ENCODE measurements around the gene RAPGEF4.

DNA sequence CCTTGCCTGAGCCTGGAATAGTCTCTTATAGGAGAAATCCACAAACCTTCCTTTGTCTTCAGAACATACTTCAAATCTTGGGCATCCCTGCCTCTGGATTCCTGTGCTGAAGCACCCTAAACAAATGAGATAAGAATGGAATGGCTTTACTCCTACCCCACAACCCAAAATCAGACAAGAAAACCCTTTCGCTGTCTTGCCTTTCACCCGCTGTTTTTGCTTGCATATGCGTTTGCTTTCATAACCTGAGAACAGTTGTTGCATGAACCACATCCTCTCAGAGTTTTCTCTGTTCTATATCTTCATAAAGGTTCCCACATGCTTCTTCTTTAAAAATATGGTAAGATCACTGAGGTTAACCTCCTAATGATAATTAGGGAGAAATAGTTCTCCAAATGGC is 207.9 kb downstream of the RAPGEF4 start:
- no peak for TF ChIP-seq POLR2A (IDR thresholded peaks at IDR 0.05)
- TF ChIP-seq, protein P1, sequence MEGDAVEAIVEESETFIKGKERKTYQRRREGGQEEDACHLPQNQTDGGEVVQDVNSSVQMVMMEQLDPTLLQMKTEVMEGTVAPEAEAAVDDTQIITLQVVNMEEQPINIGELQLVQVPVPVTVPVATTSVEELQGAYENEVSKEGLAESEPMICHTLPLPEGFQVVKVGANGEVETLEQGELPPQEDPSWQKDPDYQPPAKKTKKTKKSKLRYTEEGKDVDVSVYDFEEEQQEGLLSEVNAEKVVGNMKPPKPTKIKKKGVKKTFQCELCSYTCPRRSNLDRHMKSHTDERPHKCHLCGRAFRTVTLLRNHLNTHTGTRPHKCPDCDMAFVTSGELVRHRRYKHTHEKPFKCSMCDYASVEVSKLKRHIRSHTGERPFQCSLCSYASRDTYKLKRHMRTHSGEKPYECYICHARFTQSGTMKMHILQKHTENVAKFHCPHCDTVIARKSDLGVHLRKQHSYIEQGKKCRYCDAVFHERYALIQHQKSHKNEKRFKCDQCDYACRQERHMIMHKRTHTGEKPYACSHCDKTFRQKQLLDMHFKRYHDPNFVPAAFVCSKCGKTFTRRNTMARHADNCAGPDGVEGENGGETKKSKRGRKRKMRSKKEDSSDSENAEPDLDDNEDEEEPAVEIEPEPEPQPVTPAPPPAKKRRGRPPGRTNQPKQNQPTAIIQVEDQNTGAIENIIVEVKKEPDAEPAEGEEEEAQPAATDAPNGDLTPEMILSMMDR (IDR thresholded peaks at IDR 0.05 in 4 of 5, conservative IDR thresholded peaks at IDR 0.05 in 1 of 5): no peak
